HTERT RPE-1 (cell line): ENCODE results near the gene MICALL2.

ENCODE experiments used
- in situ Hi-C: fragments of 300-500 bp; cut with MboI; formaldehyde crosslinking; loops from 4 replicates; pipeline ENCODE4 v1.14.3; 2020; ENCODE audit warnings: low sequenced_read_pairs

Gene MICALL2

DNA sequence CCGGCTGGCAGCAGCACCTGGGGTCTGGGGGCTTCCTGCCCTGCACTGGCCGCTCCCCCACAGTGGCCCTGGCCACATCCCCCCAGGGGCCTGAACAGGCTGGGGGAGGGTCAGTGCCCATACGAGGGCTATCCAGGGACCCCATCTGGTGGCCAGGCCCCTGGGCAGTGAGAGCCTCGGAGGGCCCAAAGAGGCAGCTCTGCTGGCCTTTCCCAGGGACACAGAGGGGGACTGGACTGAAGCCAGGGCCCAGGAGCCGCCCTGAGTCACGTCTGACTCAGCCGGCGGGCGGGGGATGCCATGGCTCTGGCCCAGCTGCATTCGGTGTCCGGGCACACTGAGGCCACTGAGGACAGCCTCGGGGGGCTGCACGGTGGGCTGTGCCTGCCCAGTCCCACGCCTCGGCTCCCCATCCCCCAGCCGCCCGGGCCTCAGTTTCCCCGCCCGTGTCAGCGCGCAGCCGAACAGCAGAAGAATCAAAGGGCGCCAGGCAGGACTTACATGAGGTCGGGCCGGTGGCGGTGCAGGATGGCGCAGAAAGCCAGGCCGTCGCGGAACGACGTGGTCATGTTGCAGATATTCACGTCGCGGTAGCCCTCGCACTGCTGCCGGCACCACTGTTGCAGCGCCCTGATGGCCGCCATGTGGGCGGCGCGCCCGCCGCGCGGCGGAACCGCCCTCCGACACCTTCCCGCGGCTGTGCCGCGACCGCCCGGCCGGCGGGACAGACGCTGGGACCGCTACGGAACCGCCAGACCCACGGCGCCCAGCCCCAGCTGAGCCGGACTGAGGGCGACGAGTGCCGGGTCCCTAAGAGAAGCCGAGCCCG, at the start of gene MICALL2:
Gene MICALL2, minus strand, starts transcription at position 788 of the 829 bp plus-strand sequence. Its CDS starts 144 bp downstream, at position 644.
- in situ Hi-C loops: no loop called here

DNA sequence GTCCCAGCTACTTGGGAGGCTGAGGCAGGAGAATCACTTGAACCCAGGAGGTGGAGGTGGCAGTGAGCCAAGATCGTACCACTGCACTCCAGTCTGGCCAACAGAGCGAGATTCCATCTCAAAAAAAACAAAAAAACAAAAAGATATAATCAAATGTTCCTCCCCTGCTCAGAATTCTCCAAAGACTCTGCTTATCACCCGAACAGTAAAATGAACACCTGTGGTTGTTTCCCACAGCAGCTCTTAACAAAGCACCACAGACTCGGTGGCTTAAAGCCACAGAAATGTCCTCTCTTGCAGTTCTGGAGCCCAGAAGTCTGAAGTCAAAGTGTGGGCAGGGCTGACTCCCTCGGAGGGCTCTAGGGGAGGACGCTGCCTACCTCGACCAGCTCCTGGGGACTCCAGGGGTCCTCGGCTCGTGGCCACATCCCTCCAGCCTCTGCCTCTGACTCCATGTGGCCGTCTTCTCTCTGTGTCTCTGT, 49.0 kb upstream of the MICALL2 start:
- in situ Hi-C loops: no loop called here

DNA sequence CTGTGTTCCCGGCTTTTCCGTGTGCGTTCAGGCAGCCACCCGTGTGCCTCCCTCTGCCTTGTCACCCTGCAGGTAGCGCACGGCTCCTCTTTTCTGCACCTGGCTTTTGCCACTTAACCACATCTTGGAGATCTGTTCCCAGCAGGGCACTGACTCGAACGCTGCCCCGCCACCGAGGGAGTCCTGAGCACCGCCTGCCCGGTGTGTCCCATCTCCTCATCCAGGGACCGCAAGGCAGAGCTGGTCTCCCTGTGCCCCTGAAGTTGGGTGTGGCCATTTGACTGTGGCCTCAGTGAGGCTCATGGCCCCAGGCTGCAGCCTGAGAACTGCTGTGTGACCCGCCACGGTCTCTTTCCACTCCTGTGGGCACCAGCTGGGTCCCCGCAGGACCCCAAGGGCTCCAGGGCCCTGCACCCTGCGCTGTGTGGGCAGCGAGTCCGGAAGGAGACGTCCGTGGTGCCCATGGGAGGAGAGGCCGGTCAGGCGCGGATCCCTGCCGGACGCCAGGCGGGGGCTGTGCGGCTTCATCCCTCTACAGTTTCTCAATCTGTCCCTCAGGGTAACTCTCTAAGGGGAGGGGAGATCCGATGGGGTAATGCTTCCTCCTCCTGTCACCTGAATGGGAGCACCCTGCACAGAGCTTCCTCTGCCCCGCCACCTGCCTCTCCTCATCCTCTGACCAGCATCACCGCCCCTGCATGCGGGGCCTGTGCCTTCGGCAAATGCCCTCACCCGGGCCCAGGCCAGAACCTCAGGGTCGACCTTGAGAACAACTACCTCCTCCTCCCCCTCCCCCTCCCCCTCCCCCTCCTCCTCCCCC, 46.7 kb upstream of the MICALL2 start:
- in situ Hi-C loops: no loop called here

DNA sequence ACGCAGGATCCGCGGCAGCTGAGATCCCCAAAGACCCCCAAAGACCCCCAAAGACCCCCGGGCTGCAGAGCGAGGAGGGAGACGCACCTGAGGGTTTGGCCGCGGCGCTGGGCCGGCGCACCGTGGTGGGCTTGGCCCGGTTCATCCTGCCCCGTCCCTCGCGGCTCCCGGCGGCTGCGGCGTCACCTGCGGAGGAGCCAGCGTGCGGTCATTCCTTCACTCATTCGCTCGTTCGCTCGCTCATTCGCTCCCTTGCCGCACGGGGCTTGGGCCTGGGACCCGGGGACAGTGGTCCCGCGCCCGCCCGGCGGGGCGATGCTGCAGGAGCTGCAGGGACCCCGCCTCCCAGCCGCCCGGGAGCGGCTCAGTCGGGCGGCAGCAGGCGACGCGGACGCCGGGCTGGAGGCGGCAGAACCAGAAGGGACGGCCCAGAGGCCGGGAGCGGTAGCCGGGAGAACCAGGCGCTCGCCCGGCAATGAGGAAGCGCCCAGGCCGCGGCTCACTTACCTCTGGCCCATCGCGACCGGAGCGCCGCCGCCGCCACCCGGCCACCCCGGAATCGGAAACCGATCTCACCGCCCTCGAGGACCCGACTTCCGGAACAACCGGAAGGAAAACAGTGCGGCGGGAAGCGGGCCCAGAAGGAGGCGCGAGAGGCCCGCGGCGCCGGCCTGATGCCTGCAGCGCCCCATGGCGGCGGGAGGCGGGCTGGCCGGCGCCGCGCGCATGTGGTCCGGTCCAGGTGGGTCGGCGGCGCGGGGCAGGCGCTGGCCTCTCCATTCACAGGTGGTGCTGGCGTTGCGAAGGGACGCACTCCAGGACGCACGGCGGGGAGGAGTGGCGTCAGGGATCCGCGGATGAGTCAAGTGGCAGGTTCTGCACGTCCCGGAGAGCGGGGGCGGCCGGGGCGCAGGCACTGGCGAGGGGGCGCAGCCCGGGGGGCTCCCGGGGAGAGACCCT, 44.8 kb upstream of the MICALL2 start, which contains the start of gene INTS1:
Gene INTS1, minus strand, starts transcription at position 574 of the 960 bp plus-strand sequence. Its CDS starts 429 bp downstream, at position 145.
- in situ Hi-C loops: no loop called here

DNA sequence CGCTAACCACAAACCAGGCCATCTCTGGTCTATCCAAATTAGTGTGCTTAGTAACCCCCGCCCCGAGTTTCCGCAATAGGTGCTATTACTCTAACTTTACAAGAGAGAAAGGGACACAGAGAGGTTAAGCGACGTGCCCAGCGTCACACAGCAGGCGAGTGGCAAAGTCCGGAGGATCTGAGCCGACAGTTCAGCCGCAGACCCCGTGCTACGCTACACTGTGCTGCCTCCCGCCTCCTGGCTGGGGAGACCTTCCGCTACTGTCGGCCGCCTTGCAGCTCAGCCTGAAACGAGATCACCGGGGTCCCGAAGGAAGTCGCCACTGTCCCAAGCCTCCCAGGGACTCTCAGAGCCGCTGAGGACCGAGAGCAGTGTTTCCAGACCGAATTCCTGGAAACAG, 44.1 kb upstream of the MICALL2 start:
- in situ Hi-C loops: no loop called here

DNA sequence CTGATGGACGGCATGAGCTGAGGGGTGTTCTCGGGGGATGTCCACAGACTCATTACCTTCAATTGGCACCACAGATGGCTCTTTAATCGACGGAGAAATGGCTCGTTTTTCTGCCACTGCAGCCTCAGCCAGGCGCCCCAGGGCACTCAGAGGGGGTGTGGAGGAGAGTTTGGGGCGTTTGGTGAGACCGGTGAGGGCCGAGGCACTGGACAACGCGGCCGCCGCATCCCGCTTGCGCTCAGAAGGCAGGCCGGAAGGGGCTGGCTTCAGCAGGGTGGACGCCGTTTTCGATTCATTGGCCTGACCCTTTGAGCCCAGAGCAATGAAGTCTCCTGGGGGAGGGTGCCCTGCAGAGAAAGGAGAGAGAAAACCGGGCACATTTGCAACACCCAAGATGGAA, 43.6 kb upstream of the MICALL2 start:
- in situ Hi-C loops: no loop called here

DNA sequence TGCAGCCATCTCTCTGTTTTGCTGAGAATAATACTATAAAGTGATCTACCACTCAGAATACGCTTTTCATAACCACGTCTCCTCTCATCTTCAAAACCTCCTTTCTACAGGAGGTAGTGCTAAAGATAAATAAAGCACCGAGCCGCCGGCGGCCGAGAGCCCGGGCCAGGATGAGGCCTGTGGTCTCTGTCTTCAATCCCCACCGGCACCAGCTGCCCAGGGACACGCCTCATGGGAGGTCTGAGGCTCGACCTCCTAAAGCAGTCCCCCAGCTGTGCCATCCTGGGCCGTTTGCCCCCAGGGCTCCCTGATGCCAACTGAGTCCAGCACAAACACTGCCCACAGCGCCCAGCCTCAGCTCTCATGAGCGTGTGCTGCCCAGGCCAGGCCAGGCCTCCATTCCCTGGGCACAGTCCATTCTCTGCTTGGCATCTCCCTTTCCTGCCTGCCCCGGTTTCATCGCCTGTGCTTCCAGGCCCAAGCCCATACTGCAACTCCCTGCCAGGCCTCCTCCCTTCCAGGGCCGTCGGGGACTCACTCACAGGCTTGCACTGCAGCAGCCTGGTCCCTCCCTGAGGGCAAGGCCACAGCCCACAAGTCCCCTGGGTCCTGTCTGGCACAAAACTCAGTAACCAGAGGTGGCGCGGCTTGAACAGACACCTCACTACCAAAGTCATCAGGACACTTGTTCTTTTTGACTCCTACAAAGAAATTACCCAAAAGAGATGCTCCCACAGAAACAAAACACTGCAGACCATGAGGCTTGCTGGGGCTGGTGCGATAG, 42.4 kb upstream of the MICALL2 start:
- in situ Hi-C loops: no loop called here

DNA sequence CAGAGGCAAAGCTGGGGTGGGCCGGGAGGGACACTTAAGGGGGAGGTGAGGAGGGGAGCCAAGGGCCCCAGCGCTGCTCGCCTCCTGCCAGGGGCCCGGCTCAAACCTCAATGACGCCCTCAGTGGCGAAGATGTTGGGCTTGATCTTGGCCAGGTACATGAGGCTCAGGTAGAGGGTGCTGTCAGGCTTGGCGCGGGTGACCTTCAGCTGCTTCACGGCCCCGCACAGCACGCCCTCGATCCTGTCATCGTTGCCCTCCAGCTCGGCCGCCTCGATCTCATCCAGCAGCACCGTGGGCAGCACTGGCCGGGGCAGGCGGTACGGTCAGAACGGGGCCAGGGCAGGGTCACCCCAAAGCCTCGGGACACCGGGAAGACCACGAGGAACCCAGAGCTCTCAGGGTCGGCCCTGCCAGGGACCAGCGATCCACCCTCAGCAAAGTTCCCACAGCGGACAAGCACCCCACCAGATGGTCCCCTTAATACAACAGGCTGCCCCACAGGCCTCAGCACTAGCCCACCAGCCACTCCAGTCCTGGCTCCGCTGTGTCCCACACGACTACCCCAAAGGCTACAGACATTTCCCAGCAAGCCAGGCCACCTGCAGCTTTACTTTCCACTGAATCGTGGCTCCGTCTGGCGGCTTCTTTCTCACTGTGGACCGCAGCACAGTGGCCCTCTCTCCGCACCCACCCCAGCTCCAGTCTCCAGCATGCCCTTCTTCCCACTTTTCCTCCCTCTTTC, 41.0 kb upstream of the MICALL2 start:
- in situ Hi-C loops: no loop called here

DNA sequence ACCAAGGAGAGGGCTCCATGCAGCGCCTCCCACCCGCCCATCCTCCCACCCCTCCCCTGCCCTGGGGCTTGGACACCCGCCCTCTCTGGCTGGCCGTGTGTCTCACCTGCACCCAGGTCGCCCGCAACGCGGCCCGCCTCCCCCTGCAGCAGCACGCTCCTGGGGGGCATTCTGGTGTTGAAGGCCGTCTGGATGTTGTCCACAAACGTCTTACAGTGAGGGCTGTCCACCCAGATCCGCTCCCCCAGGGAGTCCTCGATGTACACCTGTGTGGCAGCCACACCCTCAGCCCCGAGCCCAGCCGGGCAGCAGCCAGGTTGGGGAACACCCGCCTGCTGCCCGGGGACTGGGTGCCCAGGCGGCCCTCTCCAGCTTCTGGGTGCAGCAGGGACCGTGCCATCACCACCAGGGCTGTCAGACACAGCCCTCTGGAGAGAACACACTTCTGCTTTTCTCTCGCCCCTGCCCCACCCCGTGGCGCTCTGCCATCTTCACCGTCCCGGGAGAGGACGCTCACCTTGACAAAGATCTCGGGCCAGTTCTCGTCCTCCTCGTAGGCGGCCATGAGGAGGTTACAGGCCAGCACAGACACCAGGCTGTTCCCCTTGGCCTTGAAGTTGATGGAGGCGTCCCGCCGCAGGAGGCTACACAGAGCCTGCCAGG, 40.2 kb upstream of the MICALL2 start:
- in situ Hi-C loops: no loop called here

DNA sequence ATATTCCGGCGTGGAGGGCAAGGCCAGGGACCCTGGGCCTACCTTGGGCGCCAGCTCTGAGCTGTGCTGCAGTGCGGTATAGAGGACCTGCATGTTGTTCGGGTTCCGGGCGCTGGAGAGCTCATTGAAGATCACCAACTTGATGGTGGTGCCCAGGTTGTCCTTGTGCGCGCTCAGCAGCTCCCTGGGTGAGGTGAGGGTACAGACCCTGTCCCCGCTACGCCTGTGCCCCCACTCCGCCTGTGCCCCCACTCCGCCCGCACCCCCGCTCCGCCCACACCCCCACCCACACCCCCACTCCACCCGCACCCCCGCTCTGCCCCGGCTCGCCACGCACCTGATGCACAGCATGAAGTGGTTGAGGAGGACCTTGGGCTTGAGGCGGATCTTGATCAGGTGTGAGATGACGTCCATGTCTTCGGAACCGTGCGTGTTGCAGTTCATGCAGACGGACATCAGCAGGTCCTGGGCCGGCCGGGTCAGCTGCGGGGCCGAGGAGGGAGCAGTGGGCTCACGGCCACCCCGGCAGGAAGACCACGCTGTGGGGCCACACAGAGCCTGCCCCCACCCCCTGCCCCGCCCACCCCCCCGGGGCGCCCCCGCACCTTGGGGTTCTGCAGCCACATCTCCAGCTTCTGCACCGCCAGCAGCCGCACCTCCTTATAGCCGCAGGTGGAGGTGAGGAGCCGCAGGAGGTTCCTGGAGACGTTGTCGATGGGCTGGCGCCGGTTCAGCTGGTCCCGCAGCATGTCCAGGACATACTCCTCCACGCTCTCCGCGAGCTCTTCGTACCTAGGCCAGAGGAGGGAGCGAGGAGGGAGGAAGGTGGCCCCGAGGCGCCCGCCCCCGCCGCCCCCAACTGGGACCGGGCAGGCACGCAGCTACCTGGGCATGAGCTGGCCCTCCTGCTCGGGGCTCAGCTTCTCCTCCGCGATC, 39.4 kb upstream of the MICALL2 start:
- in situ Hi-C loops: no loop called here

DNA sequence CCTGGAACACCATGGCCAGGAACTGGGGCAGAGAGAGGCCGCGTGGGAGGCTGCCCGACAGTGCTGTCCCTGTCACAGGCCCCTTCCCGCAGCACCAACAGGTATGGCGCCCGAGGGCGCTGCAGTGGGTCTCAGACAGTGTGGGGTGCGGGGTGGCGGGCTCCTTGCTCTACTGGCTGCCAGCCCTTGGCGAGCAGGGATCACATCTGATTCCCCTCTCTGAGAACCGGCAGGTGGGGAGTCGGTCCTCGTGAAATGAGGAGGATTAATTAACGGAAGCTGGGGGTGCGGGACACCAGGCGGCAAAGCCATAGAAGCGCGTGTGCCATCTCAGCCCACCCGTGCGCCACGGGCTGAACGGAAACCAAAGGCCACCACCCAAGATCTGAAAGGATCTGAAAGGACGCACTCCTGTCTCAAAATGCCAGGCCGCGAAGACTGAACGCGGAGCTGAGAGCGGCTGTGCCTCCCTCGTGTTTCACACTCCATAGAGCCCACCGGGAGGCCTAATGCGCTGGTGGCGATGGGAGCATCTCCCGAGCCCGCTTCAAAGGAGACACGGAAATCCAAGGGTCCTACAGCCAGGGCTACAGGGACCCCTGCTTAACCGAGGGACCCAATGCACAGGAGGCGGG, 38.1 kb upstream of the MICALL2 start:
- in situ Hi-C loops: no loop called here

DNA sequence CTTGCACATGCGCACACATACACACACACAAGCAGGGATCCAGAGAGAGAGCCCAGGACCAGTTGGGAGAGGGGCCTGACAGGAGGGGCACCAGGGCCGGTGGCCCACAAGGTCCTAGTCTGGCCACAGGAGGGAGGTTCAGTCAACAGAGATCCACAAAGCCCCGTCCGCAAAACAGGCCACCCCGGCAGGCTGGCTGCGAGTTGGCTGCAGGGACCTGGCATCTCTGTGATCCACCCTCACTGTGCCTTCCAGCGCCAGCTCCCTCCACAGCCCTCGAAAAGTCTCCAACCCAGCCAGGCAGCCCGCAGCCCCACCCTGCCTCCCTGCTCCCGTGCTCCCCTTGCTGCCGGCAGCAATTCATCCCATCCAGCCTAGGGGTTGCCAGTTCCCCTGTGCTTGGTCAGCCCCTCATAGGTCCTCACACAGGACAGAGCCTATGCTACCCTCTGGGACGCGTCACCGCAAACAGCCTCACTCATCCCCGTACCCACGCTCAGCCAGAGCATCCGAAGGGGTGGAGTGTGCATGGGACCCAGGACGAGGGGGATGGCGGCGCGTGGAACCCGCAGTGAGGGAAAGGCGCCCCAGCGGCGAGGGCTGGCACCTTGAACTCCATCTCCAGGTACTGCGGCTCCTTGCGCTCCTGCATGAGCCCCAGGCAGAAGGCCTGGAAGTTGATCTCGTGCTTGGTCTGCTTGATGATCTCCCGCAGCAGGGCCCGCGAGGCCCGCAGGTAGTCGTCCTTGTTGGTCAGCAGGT, 37.4 kb upstream of the MICALL2 start:
- in situ Hi-C loops: no loop called here

DNA sequence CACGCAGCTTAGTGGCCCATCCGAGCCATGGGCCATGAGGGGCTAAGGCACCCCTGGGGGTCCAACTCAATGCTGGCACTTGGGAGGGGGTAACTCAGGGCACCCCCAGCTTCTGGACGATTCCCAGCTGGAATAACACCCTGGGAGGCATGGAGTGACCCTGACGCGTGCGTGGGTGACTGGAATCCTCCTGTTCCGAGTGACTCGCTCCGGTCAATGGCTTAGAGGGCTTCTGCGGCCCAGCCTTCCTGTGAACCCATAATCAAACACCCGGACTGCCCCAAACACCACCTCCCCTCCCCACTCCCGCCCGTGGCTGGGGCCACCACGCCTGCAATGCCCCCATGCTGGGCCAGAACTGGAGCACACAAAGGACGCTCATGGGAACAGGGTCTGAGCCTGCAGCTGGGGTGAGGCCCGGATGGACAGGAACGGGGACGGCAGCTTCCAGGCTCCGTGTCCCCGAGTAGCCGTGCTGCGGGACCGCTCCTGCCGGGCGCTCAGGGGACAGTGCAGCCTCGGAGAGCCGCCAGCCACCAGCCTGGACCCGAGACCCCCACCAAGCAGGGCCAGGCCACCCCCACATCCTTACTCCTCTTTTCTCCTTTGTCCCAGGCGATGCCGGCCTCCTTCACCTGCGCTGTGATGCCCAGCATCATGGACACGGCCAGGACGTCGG, 36.4 kb upstream of the MICALL2 start:
- in situ Hi-C loops: no loop called here

DNA sequence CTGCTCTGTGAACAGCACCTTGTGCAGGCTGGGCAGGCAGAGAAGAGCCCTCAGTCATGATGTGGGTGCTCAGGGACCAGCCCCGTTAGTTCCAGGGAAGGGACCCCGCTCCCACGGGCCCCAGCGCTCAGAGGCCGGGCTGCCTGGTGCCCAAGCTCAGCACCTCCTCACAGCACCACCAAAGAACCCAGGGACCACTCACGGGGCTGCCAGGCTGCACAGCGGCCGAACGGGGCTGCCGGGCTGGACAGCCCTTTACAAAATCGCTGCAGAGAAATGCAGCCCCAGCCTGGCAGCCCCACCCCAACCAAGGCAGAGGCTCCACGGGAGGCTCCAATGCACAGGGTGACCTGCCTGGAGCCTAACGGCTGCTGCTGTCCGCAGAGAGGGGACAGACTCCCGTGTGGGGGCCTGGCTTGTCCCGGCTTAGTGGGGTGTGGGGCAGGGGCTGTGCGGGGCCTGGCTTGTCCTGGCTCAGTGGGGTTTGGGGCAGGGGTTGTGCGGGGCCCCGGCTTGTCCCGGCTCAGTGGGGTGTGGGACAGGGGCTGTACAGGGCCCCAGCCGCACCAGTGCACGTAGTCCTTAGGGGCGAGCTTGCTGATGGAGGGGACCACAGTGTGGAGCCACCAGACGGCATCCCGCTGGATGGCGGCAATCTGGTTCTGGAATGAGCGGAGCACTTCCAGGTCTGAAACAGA, 35.7 kb upstream of the MICALL2 start:
- in situ Hi-C loops: no loop called here

DNA sequence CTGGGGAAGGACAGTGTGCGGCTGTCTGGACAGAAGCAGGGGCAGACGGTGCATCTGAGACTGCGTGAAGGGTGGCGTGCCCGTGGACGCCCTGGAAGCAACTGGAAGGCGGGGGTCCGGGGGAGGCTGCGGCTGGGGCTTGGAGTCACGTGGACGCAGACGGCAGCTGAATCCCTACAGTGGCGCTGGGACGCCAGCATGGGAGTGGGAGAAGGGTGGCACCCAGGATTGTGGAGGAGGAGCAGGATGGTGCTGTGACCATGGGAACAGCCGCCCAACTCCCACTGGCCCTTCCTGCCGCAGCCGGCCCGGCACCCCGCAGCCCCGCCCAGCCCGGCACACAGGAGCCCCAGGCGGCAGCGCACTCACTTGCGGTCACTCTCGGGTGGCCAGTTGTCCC, 35.2 kb upstream of the MICALL2 start:
- in situ Hi-C loops: no loop called here
